CD14-positive monocyte (primary cell): ENCODE measurements around the gene BCL7B. TPM values are rescaled to one million over a fixed set of nuclear protein-coding genes. Genes with fewer than 3 reads are reported as not detected.

Experiments
- DNase-seq, 3 donors: peaks; one replicate each; pipeline ENCODE4 v3.0.0-alpha.2; 2011 to 2022
- H2AFZ ChIP-seq: 2 replicates; pipeline ENCODE4 v1.6.0; 2012; ENCODE audit warnings: mild to moderate bottlenecking, low read depth, low read length, inconsistent platforms; ENCODE audit not compliant: insufficient read depth, poor library complexity, severe bottlenecking
- H3K27ac ChIP-seq, 2 donors: 1 replicate in 1 of 2; 2 replicates in 1 of 2; pipeline ENCODE4 v1.5.1; 2012 to 2013; ENCODE audit warnings: low read length in 2 of 2, control low read depth in 1 of 2, inconsistent platforms in 1 of 2, low read depth in 1 of 2, mild to moderate bottlenecking in 1 of 2
- H3K27me3 ChIP-seq, 2 donors: one replicate each; pipeline versions ENCODE4 v1.6.0 to v1.6.1; 2011 to 2013; ENCODE audit warnings: low read length in 2 of 2; ENCODE audit not compliant: control insufficient read depth in 2 of 2, insufficient read depth in 2 of 2
- H3K36me3 ChIP-seq, 2 donors: replicated peaks in 1 of 2; 1 replicate in 1 of 2; 2 replicates in 1 of 2; pipeline versions ENCODE4 v1.5.1 to v1.6.1; 2012 to 2013; ENCODE audit warnings: low read length in 2 of 2, control low read depth in 1 of 2, inconsistent platforms in 1 of 2, mild to moderate bottlenecking in 1 of 2; ENCODE audit not compliant: insufficient read depth in 2 of 2, control insufficient read depth in 1 of 2
- H3K4me1 ChIP-seq, 2 donors: 1 replicate in 1 of 2; 2 replicates in 1 of 2; pipeline versions ENCODE4 v1.5.1 to v1.6.1; 2012 to 2013; ENCODE audit warnings: low read length in 2 of 2, control low read depth in 1 of 2, inconsistent platforms in 1 of 2, mild to moderate bottlenecking in 1 of 2, moderate library complexity in 1 of 2; ENCODE audit not compliant: insufficient read depth in 2 of 2, control insufficient read depth in 1 of 2
- H3K4me2 ChIP-seq: replicated peaks from 2 replicates; pipeline ENCODE3; 2012; ENCODE audit warnings: low read length, moderate library complexity, mild to moderate bottlenecking; ENCODE audit not compliant: poor library complexity, severe bottlenecking; ENCODE audit errors: extremely low read depth
- H3K4me3 ChIP-seq, 3 experiments: fragments of 200-600 bp in 1 of 3; sonication (generic) in 1 of 3; replicated peaks in 1 of 3; 1 replicate in 2 of 3; 2 replicates in 1 of 3; pipeline ENCODE4 v1.5.1; 2011 to 2013; ENCODE audit warnings: low read length in 3 of 3, mild to moderate bottlenecking in 3 of 3, control low read depth in 2 of 3, low read depth in 2 of 3, inconsistent platforms in 1 of 3, moderate library complexity in 1 of 3
- H3K79me2 ChIP-seq: 2 replicates; pipeline ENCODE4 v1.6.0; 2012; ENCODE audit warnings: mild to moderate bottlenecking, control low read depth, inconsistent platforms, low read length, moderate library complexity; ENCODE audit not compliant: insufficient read depth
- H3K9ac ChIP-seq: 2 replicates; pipeline ENCODE4 v1.6.0; 2017; ENCODE audit warnings: low read length, mild to moderate bottlenecking; ENCODE audit not compliant: insufficient read depth, poor library complexity, severe bottlenecking
- H3K9me3 ChIP-seq, 2 donors: replicated peaks in 1 of 2; 1 replicate in 1 of 2; 2 replicates in 1 of 2; pipeline versions ENCODE4 v1.5.1 to v1.6.1; 2012 to 2013; ENCODE audit warnings: low read length in 2 of 2, control low read depth in 1 of 2; ENCODE audit not compliant: control insufficient read depth in 1 of 2, insufficient read depth in 1 of 2
- H4K20me1 ChIP-seq: 2 replicates; pipeline ENCODE4 v1.6.0; 2012; ENCODE audit warnings: mild to moderate bottlenecking, low read length, control low read depth, moderate library complexity; ENCODE audit not compliant: insufficient read depth
- H3K27ac Mint-ChIP-seq, 7 donors: one replicate each; pipeline ENCODE4 v1.8.0; 2020; ENCODE audit warnings: mild to moderate bottlenecking in 7 of 7, mixed read lengths in 7 of 7, moderate library complexity in 6 of 7, inconsistent platforms in 2 of 7
- H3K27me3 Mint-ChIP-seq, 3 donors: one replicate each; pipeline ENCODE4 v1.8.0; 2021 to 2022; ENCODE audit warnings: low read depth in 3 of 3, mild to moderate bottlenecking in 3 of 3, mixed read lengths in 3 of 3, moderate library complexity in 3 of 3, inconsistent platforms in 1 of 3
- H3K36me3 Mint-ChIP-seq, 2 donors: one replicate each; pipeline ENCODE4 v1.8.0; 2020; ENCODE audit warnings: mixed read lengths in 2 of 2, inconsistent platforms in 1 of 2, mild to moderate bottlenecking in 1 of 2
- H3K4me1 Mint-ChIP-seq: one replicate; pipeline ENCODE4 v1.8.0; 2020; ENCODE audit warnings: mild to moderate bottlenecking, mixed read lengths
- H3K4me3 Mint-ChIP-seq, 2 donors: one replicate each; pipeline ENCODE4 v1.8.0; 2020; ENCODE audit warnings: mild to moderate bottlenecking in 2 of 2, mixed read lengths in 2 of 2, moderate library complexity in 1 of 2
- H3K9me3 Mint-ChIP-seq, 7 donors: one replicate each; pipeline ENCODE4 v1.8.0; 2020 to 2022; ENCODE audit warnings: mixed read lengths in 7 of 7, mild to moderate bottlenecking in 6 of 7, moderate library complexity in 6 of 7, inconsistent platforms in 2 of 7
- CTCF ChIP-seq: fragments of 200-600 bp; IDR thresholded peaks from one replicate; pipeline ENCODE4 v1.8.0; 2022; ENCODE audit warnings: antibody characterized with exemption, mild to moderate bottlenecking
- WGBS: methylation state at CpG from one replicate; pipeline ENCODE4 v1.1.5; 2013; ENCODE audit warnings: missing lambda C conversion rate; ENCODE audit not compliant: insufficient coverage; 5-methylcytosine and 5-hydroxymethylcytosine counted together
- intact Hi-C, 2 donors: fragments of 100-400 bp; cut with micrococcal nuclease; formaldehyde crosslinking; loops; one replicate each; pipeline versions ENCODE4 v1.15.0 to v1.15.1; 2023
- polyA plus RNA-seq, 3 donors: library from polyadenylated mRNA; depleted of rRNA in 1 of 3; unstranded in 2 of 3; stranded (reverse) in 1 of 3; fragments of 300-500 nt in 2 of 3; fragments of >200 nt in 1 of 3; fragmentation: Illumina TruSeq in 2 of 3; gene quantifications; 1 replicate in 2 of 3; 2 replicates in 1 of 3; pipeline ENCODE4 v1.2.3, GENCODE V29; 2012 to 2021

Gene BCL7B
- polyA plus RNA-seq, 3 donors: 53.5 to 73.8 (median 68.7) TPM

- Histone ChIP-seq H3K27ac (peak overlapping the region; percentile 87 to 93), H3K4me2 (peak overlapping the region; percentile 100), H3K4me1 (peaks cover 21 to 23% of the 10 kb centered on the region in 2 donors), H4K20me1 (peaks cover 46% of the 10 kb centered on the region), H3K4me3 (peak overlapping the region; percentile 73 to 99 (median 75)), H3K9me3 (no peaks in the 10 kb centered on the region), H2AFZ (peak overlapping the region; percentile 67), H3K27me3 (no peaks in the 10 kb centered on the region), H3K9ac (peak overlapping the region; percentile 98), H3K79me2 (peaks cover 48% of the 10 kb centered on the region), H3K36me3 (peaks cover 6 to 33% of the 10 kb centered on the region in 2 donors)
- Mint-ChIP-seq H3K9me3 (peaks cover 0 to 2% (median 0%) of the 10 kb centered on the region in 7 donors), H3K27ac (peak overlapping the region; percentile 93 to 98 (median 96)), H3K4me1 (peaks cover 34% of the 10 kb centered on the region), H3K27me3 (peaks cover 1 to 7% (median 5%) of the 10 kb centered on the region in 3 donors), H3K4me3 (peak overlapping the region; percentile 86 to 92), H3K36me3 (peaks cover 20 to 35% of the 10 kb centered on the region in 2 donors)
- TF ChIP-seq CTCF: no peak
- under 1% methylated on average over 34 of the region's 36 CpGs for WGBS
- DNase-seq: peak; percentile 93 to 94 (median 93)
- intact Hi-C loops: loop anchor here (2.0 to 10.0 kb wide), 4 partner anchors 22 to 48 kb away; partner anchors contain the start of genes BAZ1B (in 1 of the 2) and TBL2 (in 1 of the 2)
These were observed 438 bp downstream of the BCL7B start for GRCh38 chr7:73557108-73557396.

GRCh38 chr7:73556208-73557107 is 1.0 kb downstream of the BCL7B start:
- H3K9ac ChIP-seq: peak overlapping the region; percentile 98
- TF ChIP-seq CTCF: no peak
- Mint-ChIP-seq H3K27me3 (peaks cover 1 to 7% (median 5%) of the 10 kb centered on the region in 3 donors), H3K27ac (peak overlapping the region; percentile 89 to 95 (median 92)), H3K9me3 (peaks cover 0 to 2% (median 0%) of the 10 kb centered on the region in 7 donors), H3K4me1 (peaks cover 34% of the 10 kb centered on the region), H3K36me3 (peaks cover 21 to 41% of the 10 kb centered on the region in 2 donors), H3K4me3 (peak overlapping the region; percentile 86 to 93)
- peak overlapping the region; percentile 57 to 99 (median 73) for H3K4me3 ChIP-seq
- H3K36me3 ChIP-seq: peaks cover 11 to 39% of the 10 kb centered on the region in 2 donors
- DNase-seq: no peak
- peak overlapping the region; percentile 100 for H3K4me2 ChIP-seq
- H3K4me1 ChIP-seq: peaks cover 21 to 23% of the 10 kb centered on the region in 2 donors
- no peaks in the 10 kb centered on the region for H3K27me3 ChIP-seq
- 20% methylated on average over 21 of the region's 28 CpGs for WGBS
- H3K9me3 ChIP-seq: no peaks in the 10 kb centered on the region
- H4K20me1 ChIP-seq: peaks cover 50% of the 10 kb centered on the region
- H3K27ac ChIP-seq: peak overlapping the region; percentile 74 to 93
- intact Hi-C loops: loop anchor here (2.0 to 10.0 kb wide), 4 partner anchors 22 to 48 kb away; partner anchors contain the start of genes BAZ1B (in 1 of the 2) and TBL2 (in 1 of the 2)
- peaks cover 54% of the 10 kb centered on the region for H3K79me2 ChIP-seq
- peak overlapping the region; percentile 67 for H2AFZ ChIP-seq
